Nephron (organoid): Measurements from ENCODE around the gene NELFCD.

ENCODE experiments used
- H3K27ac Mint-ChIP-seq, 3 experiments: 2 replicates each; pipeline ENCODE4 v1.8.0; 2020; ENCODE audit warnings: mixed read lengths in 3 of 3, mild to moderate bottlenecking in 2 of 3, moderate library complexity in 1 of 3
- H3K27me3 Mint-ChIP-seq: 2 replicates; pipeline ENCODE4 v1.8.0; 2021; ENCODE audit warnings: low read depth, mild to moderate bottlenecking, moderate library complexity, mixed read lengths
- H3K36me3 Mint-ChIP-seq: 2 replicates; pipeline ENCODE4 v1.8.0; 2020; ENCODE audit warnings: low read depth, mixed read lengths
- H3K4me1 Mint-ChIP-seq: 2 replicates; pipeline ENCODE4 v1.8.0; 2020; ENCODE audit warnings: mixed read lengths
- H3K4me3 Mint-ChIP-seq, 3 experiments: 2 replicates each; pipeline ENCODE4 v1.8.0; 2020; ENCODE audit warnings: mild to moderate bottlenecking in 3 of 3, mixed read lengths in 3 of 3, moderate library complexity in 2 of 3
- H3K9me3 Mint-ChIP-seq: 2 replicates; pipeline ENCODE4 v1.8.0; 2020; ENCODE audit warnings: mixed read lengths
- TF ChIP-seq, protein P1 (sequence below), 3 experiments: fragments of 200-600 bp; sonication (generic); IDR thresholded peaks; one replicate each; pipeline ENCODE4 v1.5.0; 2021; ENCODE audit warnings: antibody characterized with exemption in 3 of 3; ENCODE audit not compliant: unreplicated experiment in 3 of 3

The NELFCD gene

DNA sequence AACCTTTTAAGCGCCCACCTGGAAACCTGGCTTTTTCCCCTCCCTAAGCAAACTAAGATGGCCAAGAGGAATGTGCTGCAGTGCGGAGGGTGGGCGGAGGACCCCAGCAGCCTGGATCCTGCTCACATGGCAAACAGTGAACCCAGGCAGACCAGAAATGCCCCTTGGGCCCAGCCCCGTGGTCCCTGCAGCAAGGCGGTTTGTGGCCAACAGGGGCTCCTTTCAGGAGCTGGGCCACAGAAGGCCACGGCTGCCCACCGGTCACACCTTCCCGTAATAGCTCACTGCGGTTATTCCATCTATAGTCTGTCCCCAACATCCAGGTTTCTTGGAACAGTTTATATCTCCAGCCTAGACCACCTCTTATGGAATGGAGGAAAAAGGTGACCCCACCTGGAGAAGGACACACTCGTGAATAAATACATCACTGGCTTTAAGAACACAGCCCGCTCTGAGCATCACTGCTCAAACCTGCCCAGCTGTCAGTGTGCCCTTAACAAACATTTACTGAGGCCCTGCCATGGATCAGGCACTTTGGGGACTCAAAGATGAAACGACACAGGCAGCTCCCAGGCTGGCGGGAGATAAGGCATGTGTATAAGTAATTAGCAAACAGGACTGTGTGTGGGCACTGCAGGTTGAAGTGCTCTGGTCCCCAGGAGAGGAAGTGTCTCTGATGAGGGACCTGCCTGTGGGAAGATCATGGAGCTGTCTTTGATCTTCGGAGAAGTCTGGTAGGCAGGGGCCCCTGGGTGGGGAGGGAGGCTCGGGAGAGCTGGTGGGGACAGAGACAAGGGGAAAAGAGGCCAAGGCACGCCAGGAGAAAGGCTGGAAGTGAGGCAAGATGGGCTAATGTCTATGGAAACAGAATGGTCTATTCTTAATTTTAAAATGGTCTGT lies 35.0 kb downstream of the NELFCD start:
- Mint-ChIP-seq H3K27me3 (peaks cover 19% of the 10 kb centered on the region), H3K4me3 (no peak overlapping the region), H3K4me1 (peaks cover 10% of the 10 kb centered on the region), H3K36me3 (no peaks in the 10 kb centered on the region), H3K27ac (no peak overlapping the region), H3K9me3 (no peaks in the 10 kb centered on the region)
- TF ChIP-seq, protein P1, sequence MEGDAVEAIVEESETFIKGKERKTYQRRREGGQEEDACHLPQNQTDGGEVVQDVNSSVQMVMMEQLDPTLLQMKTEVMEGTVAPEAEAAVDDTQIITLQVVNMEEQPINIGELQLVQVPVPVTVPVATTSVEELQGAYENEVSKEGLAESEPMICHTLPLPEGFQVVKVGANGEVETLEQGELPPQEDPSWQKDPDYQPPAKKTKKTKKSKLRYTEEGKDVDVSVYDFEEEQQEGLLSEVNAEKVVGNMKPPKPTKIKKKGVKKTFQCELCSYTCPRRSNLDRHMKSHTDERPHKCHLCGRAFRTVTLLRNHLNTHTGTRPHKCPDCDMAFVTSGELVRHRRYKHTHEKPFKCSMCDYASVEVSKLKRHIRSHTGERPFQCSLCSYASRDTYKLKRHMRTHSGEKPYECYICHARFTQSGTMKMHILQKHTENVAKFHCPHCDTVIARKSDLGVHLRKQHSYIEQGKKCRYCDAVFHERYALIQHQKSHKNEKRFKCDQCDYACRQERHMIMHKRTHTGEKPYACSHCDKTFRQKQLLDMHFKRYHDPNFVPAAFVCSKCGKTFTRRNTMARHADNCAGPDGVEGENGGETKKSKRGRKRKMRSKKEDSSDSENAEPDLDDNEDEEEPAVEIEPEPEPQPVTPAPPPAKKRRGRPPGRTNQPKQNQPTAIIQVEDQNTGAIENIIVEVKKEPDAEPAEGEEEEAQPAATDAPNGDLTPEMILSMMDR (IDR thresholded peaks at IDR 0.05; ENCODE audit: unreplicated experiment in 3 of 3) = no peak

DNA sequence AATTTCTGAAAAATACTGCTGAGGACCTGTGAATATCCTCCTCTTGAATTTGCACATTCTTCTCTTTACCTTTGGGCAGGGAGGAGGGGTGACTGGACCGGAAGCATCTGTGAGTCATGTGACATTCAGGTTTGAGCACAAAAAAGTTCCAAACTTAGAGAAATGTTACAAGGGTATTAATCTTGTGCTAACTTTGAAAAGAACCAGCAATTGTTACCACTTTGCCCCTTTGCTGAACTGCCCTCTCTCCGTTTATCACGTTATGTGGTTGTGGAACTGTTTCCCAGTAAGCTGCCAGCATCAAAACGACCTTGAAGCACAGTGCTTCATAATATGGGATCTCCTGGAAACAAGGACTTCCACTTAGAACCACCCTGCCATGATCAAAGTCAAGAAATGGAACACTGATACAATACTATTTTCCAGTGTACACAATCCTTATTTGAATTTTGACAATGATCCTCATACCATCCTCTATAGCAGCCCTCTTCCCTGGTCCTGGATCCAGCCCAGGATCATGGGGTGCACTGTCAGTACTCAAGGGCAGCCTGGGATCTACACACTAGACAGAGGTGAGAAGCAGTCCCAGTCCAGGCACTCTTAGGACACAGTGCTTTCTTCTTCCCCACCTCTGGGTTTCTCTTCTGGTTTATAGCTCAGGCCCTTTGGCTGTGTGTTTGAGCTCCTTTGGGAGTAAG lies 35.9 kb downstream of the NELFCD start:
- TF ChIP-seq, protein P1 (IDR thresholded peaks at IDR 0.05; ENCODE audit: unreplicated experiment in 3 of 3) = no peak
- H3K27me3 Mint-ChIP-seq = peaks cover 14% of the 10 kb centered on the region
- peaks cover 13% of the 10 kb centered on the region for H3K4me1 Mint-ChIP-seq
- H3K9me3 Mint-ChIP-seq = no peaks in the 10 kb centered on the region
- no peak overlapping the region for H3K4me3 Mint-ChIP-seq
- H3K27ac Mint-ChIP-seq = peak overlapping the region in 1 of 3 experiments; percentile 31
- H3K36me3 Mint-ChIP-seq = no peaks in the 10 kb centered on the region

DNA sequence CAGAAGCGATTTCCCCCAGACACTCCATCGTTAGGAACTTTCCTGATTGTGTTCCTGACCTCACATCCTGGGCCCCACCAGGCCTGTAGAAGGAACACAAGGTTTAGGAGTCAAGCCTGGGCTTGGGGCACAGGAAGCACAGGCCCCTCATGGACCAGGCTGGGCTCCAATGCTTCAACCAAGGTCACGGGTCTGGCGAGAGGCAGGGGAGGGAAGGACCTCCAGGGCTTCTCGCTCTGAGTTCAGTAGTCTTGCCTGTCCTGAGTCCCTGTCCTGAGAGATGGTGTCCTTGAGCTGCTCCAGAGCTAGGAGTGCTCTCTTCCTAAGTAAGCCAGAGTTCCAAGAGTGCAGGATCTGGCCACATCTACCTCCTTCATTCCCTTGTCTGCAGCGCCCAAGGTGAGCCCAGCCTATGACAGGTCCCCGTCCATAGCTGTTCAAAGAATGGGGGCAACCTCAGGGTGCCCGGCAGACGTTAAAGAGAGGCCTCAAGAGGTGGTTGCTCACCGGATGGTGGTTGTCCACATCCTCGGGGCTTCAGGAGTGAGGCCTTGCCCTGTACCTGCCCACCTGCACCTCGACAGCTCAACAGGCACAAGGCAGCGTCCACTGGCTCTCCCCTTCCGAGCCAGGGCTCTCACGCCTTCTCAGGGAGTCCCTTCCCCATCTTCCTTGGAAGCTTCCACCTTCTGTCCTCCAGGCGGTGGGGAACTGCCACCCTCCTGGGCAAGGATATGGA lies 36.6 kb downstream of the NELFCD start:
- TF ChIP-seq, protein P1 (IDR thresholded peaks at IDR 0.05; ENCODE audit: unreplicated experiment in 3 of 3) = no peak
- peaks cover 5% of the 10 kb centered on the region for H3K36me3 Mint-ChIP-seq
- H3K9me3 Mint-ChIP-seq = no peaks in the 10 kb centered on the region
- peaks cover 12% of the 10 kb centered on the region for H3K27me3 Mint-ChIP-seq
- H3K4me1 Mint-ChIP-seq = peaks cover 19% of the 10 kb centered on the region
- no peak overlapping the region for H3K4me3 Mint-ChIP-seq
- no peak overlapping the region for H3K27ac Mint-ChIP-seq

DNA sequence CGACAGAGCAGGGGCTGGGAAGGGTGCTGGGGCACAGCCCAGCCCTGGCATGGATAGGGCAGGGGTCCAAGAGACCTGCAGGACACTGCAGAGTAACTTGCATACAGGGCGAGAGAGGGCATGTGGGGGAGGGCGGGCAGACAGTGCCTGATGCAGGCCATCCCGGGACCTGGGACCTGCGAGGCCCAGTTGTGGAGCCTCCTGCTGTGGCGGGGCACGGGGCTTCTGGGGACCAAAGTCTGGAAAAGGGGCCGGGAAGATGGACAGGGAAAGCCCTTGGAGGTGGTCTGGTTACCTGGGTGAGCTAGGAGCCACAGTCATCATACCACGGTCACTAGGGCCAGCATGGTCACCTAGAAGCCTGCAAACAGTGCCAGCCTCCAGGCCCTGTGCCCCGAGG lies 37.8 kb downstream of the NELFCD start:
- Mint-ChIP-seq H3K27me3 (peaks cover 8% of the 10 kb centered on the region), H3K4me3 (no peak overlapping the region), H3K36me3 (peaks cover 15% of the 10 kb centered on the region), H3K4me1 (peaks cover 22% of the 10 kb centered on the region), H3K27ac (no peak overlapping the region), H3K9me3 (no peaks in the 10 kb centered on the region)
- TF ChIP-seq, protein P1 (IDR thresholded peaks at IDR 0.05; ENCODE audit: unreplicated experiment in 3 of 3) = no peak

DNA sequence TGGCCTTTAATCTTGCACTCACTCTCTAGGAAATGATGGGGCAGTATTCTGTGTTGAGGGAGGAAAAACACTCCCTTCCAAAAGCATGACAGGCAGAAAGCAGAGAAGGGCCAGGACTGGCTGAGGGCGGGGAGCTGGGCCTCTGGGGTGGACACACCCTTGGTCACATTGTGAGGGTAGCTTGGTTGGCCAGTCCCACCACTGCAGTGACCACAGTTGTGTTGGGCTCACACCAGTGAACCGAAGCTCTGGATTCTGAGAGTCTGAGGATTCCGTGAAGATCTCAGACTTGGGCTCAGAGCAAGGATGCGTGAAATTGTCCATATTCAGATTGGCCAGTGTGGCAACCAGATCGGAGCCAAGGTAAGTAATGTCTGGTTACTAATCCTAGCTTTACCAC lies 38.2 kb downstream of the NELFCD start, which contains the start of gene TUBB1:
Gene TUBB1 (plus strand): TSS at position 213 of the 400 bp plus-strand sequence. CDS start 94 bp downstream, at position 307.
- Mint-ChIP-seq H3K4me1 (peaks cover 21% of the 10 kb centered on the region), H3K27me3 (peaks cover 8% of the 10 kb centered on the region), H3K27ac (no peak within 1 kb of the TSS), H3K9me3 (no peaks in the 10 kb centered on the region), H3K36me3 (peaks cover 19% of the 10 kb centered on the region), H3K4me3 (no peak within 1 kb of the TSS)
- TF ChIP-seq, protein P1 (IDR thresholded peaks at IDR 0.05; ENCODE audit: unreplicated experiment in 3 of 3) = no peak
